WTC11 (cell line): ENCODE results near the gene ARMC9. TPM values are rescaled to one million over a fixed set of nuclear protein-coding genes. Genes with fewer than 3 reads are reported as not detected.

Experiments
- ATAC-seq: fragments of 200-7000 bp; cut with Tn5 transposase; 2 replicates; pipeline ENCODE4 v1.10.0; 2021; ENCODE audit warnings: mild to moderate bottlenecking, moderate library complexity
- CTCF ChIA-PET: fragments of 300-600 bp; sonication (Branson Sonifier 250); formaldehyde crosslinking; loops from one replicate; lab custom pipeline; 2021; ENCODE audit warnings: antibody characterized with exemption; lab: Charles Lee
- POLR2A ChIA-PET: fragments of 350-600 bp; sonication (Branson Sonifier 250); formaldehyde crosslinking; loops from one replicate; lab custom pipeline; 2021; ENCODE audit warnings: antibody characterized with exemption; lab: Charles Lee
- DNase-seq: peaks from one replicate; pipeline ENCODE4 v3.0.0; 2021; ENCODE audit warnings: low spot score
- H3K27ac Mint-ChIP-seq: 2 replicates; pipeline ENCODE4 v1.8.0; 2021; ENCODE audit warnings: mixed read lengths
- H3K27me3 Mint-ChIP-seq: 2 replicates; pipeline ENCODE4 v1.8.0; 2021; ENCODE audit warnings: low read depth, mild to moderate bottlenecking, moderate library complexity, mixed read lengths
- H3K36me3 Mint-ChIP-seq: 2 replicates; pipeline ENCODE4 v1.8.0; 2021; ENCODE audit warnings: mixed read lengths
- H3K4me1 Mint-ChIP-seq: 2 replicates; pipeline ENCODE4 v1.8.0; 2022; ENCODE audit warnings: mixed read lengths
- H3K4me3 Mint-ChIP-seq: 2 replicates; pipeline ENCODE4 v1.8.0; 2021; ENCODE audit warnings: mild to moderate bottlenecking, moderate library complexity, mixed read lengths
- H3K9me3 Mint-ChIP-seq: 2 replicates; pipeline ENCODE4 v1.8.0; 2021; ENCODE audit warnings: mixed read lengths
- ESRRA ChIP-seq: sonication (generic); formaldehyde crosslinking; IDR thresholded peaks from 2 replicates; pipeline ENCODE4 v1.8.1; 2022; ENCODE audit warnings: mild to moderate bottlenecking, missing genetic modification reagents, borderline replicate concordance
- GTF2I ChIP-seq: fragments of 250-450 bp; sonication (Bioruptor Pico); conservative IDR thresholded peaks from 2 replicates; pipeline ENCODE4 v1.4.0; 2021; ENCODE audit warnings: mild to moderate bottlenecking
- IRF2 ChIP-seq: sonication (generic); formaldehyde crosslinking; IDR thresholded peaks from 2 replicates; pipeline ENCODE4 v1.8.0; 2022; ENCODE audit warnings: low read depth, missing genetic modification reagents, borderline replicate concordance
- JUN ChIP-seq: sonication (generic); formaldehyde crosslinking; IDR thresholded peaks from 2 replicates; pipeline ENCODE4 v1.8.0; 2023; ENCODE audit warnings: mild to moderate bottlenecking, missing genetic modification reagents
- NFE2L1 ChIP-seq: sonication (generic); formaldehyde crosslinking; IDR thresholded peaks from 2 replicates; pipeline ENCODE4 v1.8.1; 2023; ENCODE audit warnings: missing genetic modification reagents
- NR1H2 ChIP-seq: sonication (generic); formaldehyde crosslinking; IDR thresholded peaks from 2 replicates; pipeline ENCODE4 v1.9.0; 2021; ENCODE audit warnings: mild to moderate bottlenecking, moderate library complexity, missing genetic modification reagents
- NR2C2 ChIP-seq: sonication (generic); formaldehyde crosslinking; IDR thresholded peaks from 2 replicates; pipeline ENCODE4 v1.8.0; 2022; ENCODE audit warnings: mild to moderate bottlenecking, missing genetic modification reagents
- NR3C1 ChIP-seq: sonication (generic); formaldehyde crosslinking; conservative IDR thresholded peaks from 2 replicates; pipeline ENCODE4 v1.8.1; 2023; ENCODE audit warnings: low read depth, mild to moderate bottlenecking, missing genetic modification reagents
- SP1 ChIP-seq: sonication (generic); formaldehyde crosslinking; conservative IDR thresholded peaks from 2 replicates; pipeline ENCODE4 v1.8.1; 2022; ENCODE audit warnings: missing genetic modification reagents
- TEAD1 ChIP-seq: sonication (generic); formaldehyde crosslinking; IDR thresholded peaks from 2 replicates; pipeline ENCODE4 v1.8.0; 2022; ENCODE audit warnings: mild to moderate bottlenecking, missing genetic modification reagents
- ZNF232 ChIP-seq: sonication (generic); formaldehyde crosslinking; IDR thresholded peaks from 2 replicates; pipeline ENCODE4 v1.8.0; 2022; ENCODE audit warnings: mild to moderate bottlenecking, missing genetic modification reagents
- ZNF263 ChIP-seq: sonication (generic); formaldehyde crosslinking; IDR thresholded peaks from 2 replicates; pipeline ENCODE4 v1.8.1; 2022; ENCODE audit warnings: low read depth, mild to moderate bottlenecking, moderate library complexity, missing genetic modification reagents
- total RNA-seq: library from RNA; stranded (reverse); gene quantifications from 3 replicates; pipeline ENCODE4 v1.2.3, GENCODE V29; 2021
- TF ChIP-seq, protein P1 (sequence below): sonication (generic); formaldehyde crosslinking; IDR thresholded peaks from 2 replicates; pipeline ENCODE4 v1.8.1; 2023; ENCODE audit warnings: mild to moderate bottlenecking, missing genetic modification reagents, borderline replicate concordance
- TF ChIP-seq, protein P2 (sequence below): fragments of 250-450 bp; sonication (Bioruptor Pico); IDR thresholded peaks from 2 replicates; pipeline ENCODE4 v2.1.2; 2022; ENCODE audit warnings: mild to moderate bottlenecking, moderate library complexity
- TF ChIP-seq, protein P3 (sequence below): sonication (generic); formaldehyde crosslinking; IDR thresholded peaks from 2 replicates; pipeline ENCODE4 v1.8.1; 2022; ENCODE audit warnings: missing genetic modification reagents, borderline replicate concordance
- TF ChIP-seq, protein P4 (sequence below): sonication (generic); formaldehyde crosslinking; IDR thresholded peaks from 2 replicates; pipeline ENCODE4 v1.8.1; 2022; ENCODE audit warnings: mild to moderate bottlenecking, moderate library complexity, missing genetic modification reagents
- TF ChIP-seq, protein P5 (sequence below): fragments of 250-450 bp; sonication (Bioruptor Pico); IDR thresholded peaks from 2 replicates; pipeline ENCODE4 v1.9.0; 2021; ENCODE audit warnings: moderate library complexity, mild to moderate bottlenecking, inconsistent platforms, borderline replicate concordance
- TF ChIP-seq, protein P6 (sequence below): sonication (generic); formaldehyde crosslinking; IDR thresholded peaks from 2 replicates; pipeline ENCODE4 v1.8.1; 2022; ENCODE audit warnings: low read depth, missing genetic modification reagents, borderline replicate concordance

Gene ARMC9
- total RNA-seq, 1 experiment from 2014 or later, result 34.9 TPM

DNA sequence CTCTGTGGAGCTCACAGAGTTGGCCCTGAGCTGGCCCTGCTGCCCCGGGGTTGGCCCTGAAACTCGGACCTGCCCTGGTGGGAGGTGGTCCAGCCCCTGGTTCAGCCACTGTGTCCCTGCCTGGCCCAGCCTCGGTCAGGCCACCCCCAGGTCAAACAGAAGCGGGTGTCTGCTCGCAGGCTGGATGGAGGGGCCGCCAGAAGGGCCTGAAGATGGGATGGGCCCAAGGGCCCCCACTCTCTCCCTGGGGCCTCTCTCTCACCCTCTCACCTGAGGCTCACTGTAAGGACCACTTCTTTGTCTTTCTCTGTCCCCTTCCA is 172.0 kb downstream of the ARMC9 start:
- H3K27me3 Mint-ChIP-seq, result no peaks in the 10 kb centered on the region
- peak overlapping the region; percentile 36 for H3K4me3 Mint-ChIP-seq
- ATAC-seq (peak; percentile 36), DNase-seq (peak; percentile 39)
- H3K27ac Mint-ChIP-seq, result peak overlapping the region; percentile 98
- POLR2A ChIA-PET, result interaction anchor here (0.7 to 1.5 kb wide), 4 partner anchors 8 to 81 kb away, joined by 3 to 15 read pairs (median 4); no protein-coding TSS in a partner anchor
- H3K4me1 Mint-ChIP-seq, result peaks cover 71% of the 10 kb centered on the region
- H3K36me3 Mint-ChIP-seq, result peaks cover 7% of the 10 kb centered on the region
- CTCF ChIA-PET, result interaction anchor here (0.7 to 3.7 kb wide), 19 partner anchors 9 to 171 kb away, joined by 3 to 28 read pairs (median 5); partner anchors contain the start of gene B3GNT7
- no peaks in the 10 kb centered on the region for H3K9me3 Mint-ChIP-seq
- no peak for TF ChIP-seq JUN (CRISPR knock-in tag)
- TF ChIP-seq, protein P1, sequence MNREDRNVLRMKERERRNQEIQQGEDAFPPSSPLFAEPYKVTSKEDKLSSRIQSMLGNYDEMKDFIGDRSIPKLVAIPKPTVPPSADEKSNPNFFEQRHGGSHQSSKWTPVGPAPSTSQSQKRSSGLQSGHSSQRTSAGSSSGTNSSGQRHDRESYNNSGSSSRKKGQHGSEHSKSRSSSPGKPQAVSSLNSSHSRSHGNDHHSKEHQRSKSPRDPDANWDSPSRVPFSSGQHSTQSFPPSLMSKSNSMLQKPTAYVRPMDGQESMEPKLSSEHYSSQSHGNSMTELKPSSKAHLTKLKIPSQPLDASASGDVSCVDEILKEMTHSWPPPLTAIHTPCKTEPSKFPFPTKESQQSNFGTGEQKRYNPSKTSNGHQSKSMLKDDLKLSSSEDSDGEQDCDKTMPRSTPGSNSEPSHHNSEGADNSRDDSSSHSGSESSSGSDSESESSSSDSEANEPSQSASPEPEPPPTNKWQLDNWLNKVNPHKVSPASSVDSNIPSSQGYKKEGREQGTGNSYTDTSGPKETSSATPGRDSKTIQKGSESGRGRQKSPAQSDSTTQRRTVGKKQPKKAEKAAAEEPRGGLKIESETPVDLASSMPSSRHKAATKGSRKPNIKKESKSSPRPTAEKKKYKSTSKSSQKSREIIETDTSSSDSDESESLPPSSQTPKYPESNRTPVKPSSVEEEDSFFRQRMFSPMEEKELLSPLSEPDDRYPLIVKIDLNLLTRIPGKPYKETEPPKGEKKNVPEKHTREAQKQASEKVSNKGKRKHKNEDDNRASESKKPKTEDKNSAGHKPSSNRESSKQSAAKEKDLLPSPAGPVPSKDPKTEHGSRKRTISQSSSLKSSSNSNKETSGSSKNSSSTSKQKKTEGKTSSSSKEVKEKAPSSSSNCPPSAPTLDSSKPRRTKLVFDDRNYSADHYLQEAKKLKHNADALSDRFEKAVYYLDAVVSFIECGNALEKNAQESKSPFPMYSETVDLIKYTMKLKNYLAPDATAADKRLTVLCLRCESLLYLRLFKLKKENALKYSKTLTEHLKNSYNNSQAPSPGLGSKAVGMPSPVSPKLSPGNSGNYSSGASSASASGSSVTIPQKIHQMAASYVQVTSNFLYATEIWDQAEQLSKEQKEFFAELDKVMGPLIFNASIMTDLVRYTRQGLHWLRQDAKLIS (CRISPR knock-in tag), result peak; percentile 56; the same call in 1 of the 2 replicates

DNA sequence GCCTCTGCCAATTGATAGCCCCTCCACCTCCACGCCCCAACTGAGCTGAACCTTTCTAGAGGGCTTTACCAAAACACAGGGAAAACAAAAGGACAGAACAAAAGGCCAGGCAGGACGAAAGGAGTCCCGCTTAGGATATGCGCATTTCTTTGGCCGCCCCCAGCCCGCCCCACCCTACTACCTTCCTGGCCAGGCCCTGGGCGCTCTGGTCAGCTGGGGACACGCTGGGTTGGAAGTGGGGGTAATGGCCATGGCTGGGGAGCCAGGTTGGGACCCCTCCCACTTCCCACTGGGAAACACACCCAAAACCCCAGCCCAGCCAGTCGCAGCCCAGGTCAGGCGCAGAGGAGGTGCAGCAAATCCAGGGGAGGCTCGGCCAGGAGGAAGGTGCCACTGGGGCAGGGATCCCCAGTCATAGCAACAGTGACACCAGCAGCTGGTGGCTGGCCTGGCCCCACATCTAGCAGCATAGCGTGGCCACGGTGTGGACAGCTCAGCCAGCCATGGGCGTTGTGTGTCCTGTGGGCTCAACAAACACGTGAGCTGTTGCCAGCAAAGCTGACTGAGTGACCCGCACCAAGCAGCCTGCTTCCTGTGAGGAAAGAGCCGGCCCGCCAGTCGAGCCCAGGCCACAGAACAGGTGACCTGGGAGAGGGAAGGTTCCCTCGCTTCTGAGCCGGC is 172.5 kb downstream of the ARMC9 start:
- ChIA-PET CTCF (interaction anchor here (0.7 to 3.7 kb wide), 21 partner anchors 9 to 170 kb away, joined by 3 to 28 read pairs (median 5); partner anchors contain the start of gene B3GNT7), POLR2A (interaction anchor here (0.6 to 1.5 kb wide), 6 partner anchors 9 to 346 kb away, joined by 3 to 15 read pairs (median 4); partner anchors contain the start of gene NCL)
- peak; percentile 66 for DNase-seq
- peak overlapping the region; percentile 98 for H3K27ac Mint-ChIP-seq
- H3K9me3 Mint-ChIP-seq, result no peaks in the 10 kb centered on the region
- ATAC-seq, result peak; percentile 71
- peaks cover 73% of the 10 kb centered on the region for H3K4me1 Mint-ChIP-seq
- H3K4me3 Mint-ChIP-seq, result peak overlapping the region; percentile 36; the same call in 1 of the 2 replicates
- H3K27me3 Mint-ChIP-seq, result no peaks in the 10 kb centered on the region
- peaks cover 7% of the 10 kb centered on the region for H3K36me3 Mint-ChIP-seq
- TF ChIP-seq, protein P2, sequence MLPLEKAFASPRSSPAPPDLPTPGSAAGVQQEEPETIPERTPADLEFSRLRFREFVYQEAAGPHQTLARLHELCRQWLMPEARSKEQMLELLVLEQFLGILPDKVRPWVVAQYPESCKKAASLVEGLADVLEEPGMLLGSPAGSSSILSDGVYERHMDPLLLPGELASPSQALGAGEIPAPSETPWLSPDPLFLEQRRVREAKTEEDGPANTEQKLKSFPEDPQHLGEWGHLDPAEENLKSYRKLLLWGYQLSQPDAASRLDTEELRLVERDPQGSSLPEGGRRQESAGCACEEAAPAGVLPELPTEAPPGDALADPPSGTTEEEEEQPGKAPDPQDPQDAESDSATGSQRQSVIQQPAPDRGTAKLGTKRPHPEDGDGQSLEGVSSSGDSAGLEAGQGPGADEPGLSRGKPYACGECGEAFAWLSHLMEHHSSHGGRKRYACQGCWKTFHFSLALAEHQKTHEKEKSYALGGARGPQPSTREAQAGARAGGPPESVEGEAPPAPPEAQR (CRISPR knock-in tag), result no peak
- TF ChIP-seq, protein P3, sequence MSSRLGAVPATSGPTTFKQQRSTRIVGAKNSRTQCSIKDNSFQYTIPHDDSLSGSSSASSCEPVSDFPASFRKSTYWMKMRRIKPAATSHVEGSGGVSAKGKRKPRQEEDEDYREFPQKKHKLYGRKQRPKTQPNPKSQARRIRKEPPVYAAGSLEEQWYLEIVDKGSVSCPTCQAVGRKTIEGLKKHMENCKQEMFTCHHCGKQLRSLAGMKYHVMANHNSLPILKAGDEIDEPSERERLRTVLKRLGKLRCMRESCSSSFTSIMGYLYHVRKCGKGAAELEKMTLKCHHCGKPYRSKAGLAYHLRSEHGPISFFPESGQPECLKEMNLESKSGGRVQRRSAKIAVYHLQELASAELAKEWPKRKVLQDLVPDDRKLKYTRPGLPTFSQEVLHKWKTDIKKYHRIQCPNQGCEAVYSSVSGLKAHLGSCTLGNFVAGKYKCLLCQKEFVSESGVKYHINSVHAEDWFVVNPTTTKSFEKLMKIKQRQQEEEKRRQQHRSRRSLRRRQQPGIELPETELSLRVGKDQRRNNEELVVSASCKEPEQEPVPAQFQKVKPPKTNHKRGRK (CRISPR knock-in tag), result no peak
- TF ChIP-seq TEAD1 (CRISPR knock-in tag) (peak; percentile 16; the same call in 1 of the 2 replicates), NR1H2 (CRISPR knock-in tag) (no peak), ZNF263 (CRISPR knock-in tag) (no peak), NR3C1 (CRISPR knock-in tag) (no peak; the same call in 1 of the 2 replicates), NR2C2 (CRISPR knock-in tag) (no peak), GTF2I (CRISPR knock-in tag) (no peak), ZNF232 (CRISPR knock-in tag) (no peak), ESRRA (CRISPR knock-in tag) (no peak), SP1 (CRISPR knock-in tag) (0 out of 2 replicates have a peak, but pooled peaks have one; percentile 36), IRF2 (no peak), NFE2L1 (CRISPR knock-in tag) (no peak)
- TF ChIP-seq, protein P4, sequence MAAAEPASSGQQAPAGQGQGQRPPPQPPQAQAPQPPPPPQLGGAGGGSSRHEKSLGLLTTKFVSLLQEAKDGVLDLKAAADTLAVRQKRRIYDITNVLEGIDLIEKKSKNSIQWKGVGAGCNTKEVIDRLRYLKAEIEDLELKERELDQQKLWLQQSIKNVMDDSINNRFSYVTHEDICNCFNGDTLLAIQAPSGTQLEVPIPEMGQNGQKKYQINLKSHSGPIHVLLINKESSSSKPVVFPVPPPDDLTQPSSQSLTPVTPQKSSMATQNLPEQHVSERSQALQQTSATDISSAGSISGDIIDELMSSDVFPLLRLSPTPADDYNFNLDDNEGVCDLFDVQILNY (CRISPR knock-in tag), result 0 out of 2 replicates have a peak, but pooled peaks have one; percentile 62
- TF ChIP-seq, protein P5, sequence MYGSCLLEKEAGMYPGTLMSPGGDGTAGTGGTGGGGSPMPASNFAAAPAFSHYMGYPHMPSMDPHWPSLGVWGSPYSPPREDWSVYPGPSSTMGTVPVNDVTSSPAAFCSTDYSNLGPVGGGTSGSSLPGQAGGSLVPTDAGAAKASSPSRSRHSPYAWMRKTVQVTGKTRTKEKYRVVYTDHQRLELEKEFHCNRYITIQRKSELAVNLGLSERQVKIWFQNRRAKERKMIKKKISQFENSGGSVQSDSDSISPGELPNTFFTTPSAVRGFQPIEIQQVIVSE (CRISPR knock-in tag), result no peak
- TF ChIP-seq, protein P6, sequence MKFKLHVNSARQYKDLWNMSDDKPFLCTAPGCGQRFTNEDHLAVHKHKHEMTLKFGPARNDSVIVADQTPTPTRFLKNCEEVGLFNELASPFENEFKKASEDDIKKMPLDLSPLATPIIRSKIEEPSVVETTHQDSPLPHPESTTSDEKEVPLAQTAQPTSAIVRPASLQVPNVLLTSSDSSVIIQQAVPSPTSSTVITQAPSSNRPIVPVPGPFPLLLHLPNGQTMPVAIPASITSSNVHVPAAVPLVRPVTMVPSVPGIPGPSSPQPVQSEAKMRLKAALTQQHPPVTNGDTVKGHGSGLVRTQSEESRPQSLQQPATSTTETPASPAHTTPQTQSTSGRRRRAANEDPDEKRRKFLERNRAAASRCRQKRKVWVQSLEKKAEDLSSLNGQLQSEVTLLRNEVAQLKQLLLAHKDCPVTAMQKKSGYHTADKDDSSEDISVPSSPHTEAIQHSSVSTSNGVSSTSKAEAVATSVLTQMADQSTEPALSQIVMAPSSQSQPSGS (CRISPR knock-in tag), result no peak
